Mesenchymal stem cell (in vitro differentiated cells and primary cell): ENCODE measurements around the gene PAPPA2.

Source experiments
- DNase-seq: peaks from one replicate; pipeline ENCODE4 v3.0.0-alpha.2; 2013
- H2AFZ ChIP-seq: one replicate; pipeline ENCODE4 v1.6.1; 2013; ENCODE audit warnings: low read depth, mild to moderate bottlenecking, control low read depth, inconsistent platforms, low read length, moderate library complexity
- H2AK5ac ChIP-seq: 2 replicates; pipeline ENCODE4 v1.6.1; 2013; ENCODE audit warnings: low read length, moderate library complexity, mild to moderate bottlenecking, inconsistent platforms; ENCODE audit not compliant: severe bottlenecking
- H2BK120ac ChIP-seq: one replicate; pipeline ENCODE4 v1.6.1; 2013; ENCODE audit warnings: low read depth, mild to moderate bottlenecking, inconsistent platforms, low read length, moderate library complexity
- H2BK12ac ChIP-seq, 2 experiments: one replicate each; pipeline ENCODE4 v1.6.1; 2013; ENCODE audit warnings: inconsistent platforms in 2 of 2, low read length in 2 of 2, mild to moderate bottlenecking in 2 of 2, moderate library complexity in 2 of 2, control low read depth in 1 of 2
- H2BK15ac ChIP-seq: one replicate; pipeline ENCODE4 v1.6.1; 2013; ENCODE audit warnings: mild to moderate bottlenecking, low read depth, inconsistent platforms; ENCODE audit not compliant: poor library complexity, severe bottlenecking
- H2BK5ac ChIP-seq: 2 replicates; pipeline ENCODE4 v1.6.1; 2013; ENCODE audit warnings: low read depth, mild to moderate bottlenecking, low read length, control low read depth, inconsistent platforms; ENCODE audit not compliant: poor library complexity, severe bottlenecking
- H3K14ac ChIP-seq, 2 experiments: one replicate each; pipeline ENCODE4 v1.6.1; 2013; ENCODE audit warnings: inconsistent platforms in 2 of 2, low read length in 2 of 2, control low read depth in 1 of 2, mild to moderate bottlenecking in 1 of 2, moderate library complexity in 1 of 2
- H3K18ac ChIP-seq, 2 experiments: one replicate each; pipeline ENCODE4 v1.6.1; 2013; ENCODE audit warnings: inconsistent platforms in 2 of 2, low read length in 2 of 2, control low read depth in 1 of 2, low read depth in 1 of 2, mild to moderate bottlenecking in 1 of 2
- H3K23ac ChIP-seq, 2 experiments: one replicate each; pipeline ENCODE4 v1.6.1; 2013; ENCODE audit warnings: inconsistent platforms in 2 of 2, low read length in 2 of 2, mild to moderate bottlenecking in 2 of 2, moderate library complexity in 2 of 2, control low read depth in 1 of 2
- H3K27ac ChIP-seq: 2 replicates; pipeline ENCODE4 v1.5.1; 2013; ENCODE audit warnings: mild to moderate bottlenecking, moderate library complexity, low read length, control low read depth, inconsistent platforms; ENCODE audit not compliant: poor library complexity, severe bottlenecking
- H3K27me3 ChIP-seq, 2 experiments: 2 replicates each; pipeline versions ENCODE4 v1.6.1 to v1.7.0; 2013; ENCODE audit warnings: low read length in 2 of 2, mild to moderate bottlenecking in 2 of 2, moderate library complexity in 2 of 2, control low read depth in 1 of 2, inconsistent platforms in 1 of 2; ENCODE audit not compliant: control insufficient read depth in 1 of 2, insufficient read depth in 1 of 2
- H3K36me3 ChIP-seq, 2 experiments: 2 replicates each; pipeline versions ENCODE4 v1.6.1 to v1.7.0; 2013; ENCODE audit warnings: low read length in 2 of 2, control low read depth in 1 of 2, inconsistent platforms in 1 of 2, low read depth in 1 of 2, mild to moderate bottlenecking in 1 of 2; ENCODE audit not compliant: insufficient read depth in 2 of 2, control insufficient read depth in 1 of 2
- H3K4ac ChIP-seq, 2 experiments: one replicate each; pipeline ENCODE4 v1.6.1; 2013; ENCODE audit warnings: inconsistent platforms in 2 of 2, low read length in 2 of 2, mild to moderate bottlenecking in 2 of 2, moderate library complexity in 2 of 2, control low read depth in 1 of 2, low read depth in 1 of 2
- H3K4me1 ChIP-seq: 2 replicates; pipeline ENCODE4 v1.6.1; 2013; ENCODE audit warnings: low read depth, low read length, control low read depth; ENCODE audit not compliant: control insufficient read depth, insufficient read depth
- H3K4me2 ChIP-seq: 2 replicates; pipeline ENCODE4 v1.6.1; 2013; ENCODE audit warnings: low read length, mild to moderate bottlenecking, inconsistent platforms; ENCODE audit not compliant: poor library complexity, severe bottlenecking
- H3K4me3 ChIP-seq, 2 experiments: 2 replicates each; pipeline versions ENCODE4 v1.5.1 to v1.7.0; 2013; ENCODE audit warnings: low read length in 2 of 2, mild to moderate bottlenecking in 2 of 2, control low read depth in 1 of 2, low read depth in 1 of 2; ENCODE audit not compliant: insufficient read depth in 1 of 2
- H3K79me1 ChIP-seq: replicated peaks from 2 replicates; pipeline ENCODE4 v1.6.1; 2013; ENCODE audit warnings: mild to moderate bottlenecking, control low read depth, low read length, inconsistent platforms; ENCODE audit not compliant: poor library complexity, severe bottlenecking
- H3K9ac ChIP-seq: 2 replicates; pipeline ENCODE4 v1.7.0; 2013; ENCODE audit warnings: mild to moderate bottlenecking, low read length, moderate library complexity
- H3K9me3 ChIP-seq: 2 replicates; pipeline ENCODE4 v1.7.0; 2013; ENCODE audit warnings: mild to moderate bottlenecking, low read length; ENCODE audit not compliant: control insufficient read depth
- H4K8ac ChIP-seq: one replicate; pipeline ENCODE4 v1.6.1; 2013; ENCODE audit warnings: inconsistent platforms, mild to moderate bottlenecking, low read length, moderate library complexity
- H4K91ac ChIP-seq: one replicate; pipeline ENCODE4 v1.6.1; 2013; ENCODE audit warnings: mild to moderate bottlenecking, low read length, inconsistent platforms
- WGBS: methylation state at CpG from one replicate; pipeline ENCODE4 v1.1.7; 2013; ENCODE audit warnings: mixed read lengths; 5-methylcytosine and 5-hydroxymethylcytosine counted together

PAPPA2 gene

GRCh38 chr1:176656257-176656995 lies 193.5 kb downstream of the PAPPA2 start:
- Histone ChIP-seq H2AK5ac (no peak overlapping the region), H3K79me1 (no peaks in the 10 kb centered on the region), H2BK12ac (no peak overlapping the region), H4K91ac (no peak overlapping the region), H4K8ac (no peak overlapping the region), H2BK120ac (no peak overlapping the region), H3K4me1 (no peaks in the 10 kb centered on the region), H3K14ac (no peak overlapping the region), H3K27me3 (no peaks in the 10 kb centered on the region), H3K4ac (no peak overlapping the region), H3K4me3 (peak overlapping the region in 1 of 2 experiments; percentile 2), H3K27ac (no peak overlapping the region), H3K9me3 (peaks cover 18% of the 10 kb centered on the region), H3K4me2 (no peak overlapping the region), H3K36me3 (no peaks in the 10 kb centered on the region), H2BK5ac (no peak overlapping the region), H3K23ac (no peak overlapping the region), H3K9ac (peak overlapping the region; percentile 88), H2AFZ (no peak overlapping the region), H2BK15ac (no peak overlapping the region), H3K18ac (peak overlapping the region in 1 of 2 experiments; percentile 66)
- 37% methylated on average over 2 of the region's 3 CpGs for WGBS
- peak; percentile 71 for DNase-seq

GRCh38 chr1:176669782-176670181 lies 206.8 kb downstream of the PAPPA2 start:
- no peak overlapping the region for H2BK15ac ChIP-seq
- H3K23ac ChIP-seq: no peak overlapping the region
- H3K79me1 ChIP-seq: no peaks in the 10 kb centered on the region
- no peak overlapping the region for H3K18ac ChIP-seq
- no peak for DNase-seq
- H3K27ac ChIP-seq: no peak overlapping the region
- no peak overlapping the region for H4K8ac ChIP-seq
- H3K14ac ChIP-seq: no peak overlapping the region
- H2AFZ ChIP-seq: no peak overlapping the region
- no peak overlapping the region for H2BK5ac ChIP-seq
- WGBS: 74% methylated on average over 2 of the region's 2 CpGs
- no peak overlapping the region for H3K4me3 ChIP-seq
- no peak overlapping the region for H2BK120ac ChIP-seq
- no peak overlapping the region for H2BK12ac ChIP-seq
- H3K9ac ChIP-seq: no peak overlapping the region
- no peaks in the 10 kb centered on the region for H3K4me1 ChIP-seq
- H3K36me3 ChIP-seq: no peaks in the 10 kb centered on the region
- no peak overlapping the region for H3K4me2 ChIP-seq
- H3K9me3 ChIP-seq: no peaks in the 10 kb centered on the region
- H3K27me3 ChIP-seq: no peaks in the 10 kb centered on the region
- H3K4ac ChIP-seq: no peak overlapping the region
- no peak overlapping the region for H4K91ac ChIP-seq
- H2AK5ac ChIP-seq: no peak overlapping the region

GRCh38 chr1:176670853-176671252 lies 207.9 kb downstream of the PAPPA2 start:
- no peaks in the 10 kb centered on the region for H3K4me1 ChIP-seq
- no peak overlapping the region for H3K14ac ChIP-seq
- no peaks in the 10 kb centered on the region for H3K27me3 ChIP-seq
- no peak overlapping the region for H2AK5ac ChIP-seq
- H2BK15ac ChIP-seq: no peak overlapping the region
- no peak overlapping the region for H3K23ac ChIP-seq
- H3K4me2 ChIP-seq: no peak overlapping the region
- DNase-seq: no peak
- H2BK120ac ChIP-seq: no peak overlapping the region
- no peak overlapping the region for H3K4me3 ChIP-seq
- H2BK12ac ChIP-seq: no peak overlapping the region
- H3K9ac ChIP-seq: no peak overlapping the region
- H4K8ac ChIP-seq: no peak overlapping the region
- no peak overlapping the region for H2AFZ ChIP-seq
- no peaks in the 10 kb centered on the region for H3K36me3 ChIP-seq
- WGBS: 68% methylated on average over 3 of the region's 3 CpGs
- no peaks in the 10 kb centered on the region for H3K79me1 ChIP-seq
- no peak overlapping the region for H4K91ac ChIP-seq
- no peak overlapping the region for H2BK5ac ChIP-seq
- H3K27ac ChIP-seq: no peak overlapping the region
- H3K9me3 ChIP-seq: no peaks in the 10 kb centered on the region
- no peak overlapping the region for H3K18ac ChIP-seq
- H3K4ac ChIP-seq: no peak overlapping the region

- H3K79me1 ChIP-seq: no peaks in the 10 kb centered on the region
- no peaks in the 10 kb centered on the region for H3K27me3 ChIP-seq
- H3K23ac ChIP-seq: no peak overlapping the region
- no peak overlapping the region for H2AFZ ChIP-seq
- H3K36me3 ChIP-seq: no peaks in the 10 kb centered on the region
- H3K4me2 ChIP-seq: no peak overlapping the region
- no peak overlapping the region for H3K27ac ChIP-seq
- no peak overlapping the region for H3K4me3 ChIP-seq
- H3K18ac ChIP-seq: no peak overlapping the region
- H3K9ac ChIP-seq: no peak overlapping the region
- H2BK120ac ChIP-seq: no peak overlapping the region
- no peak overlapping the region for H2BK5ac ChIP-seq
- no peak overlapping the region for H3K14ac ChIP-seq
- H3K4me1 ChIP-seq: no peaks in the 10 kb centered on the region
- DNase-seq: no peak
- WGBS: no CpG with 5 or more reads among the region's 3 CpGs
- H2BK15ac ChIP-seq: no peak overlapping the region
- no peak overlapping the region for H4K91ac ChIP-seq
- no peak overlapping the region for H4K8ac ChIP-seq
- no peaks in the 10 kb centered on the region for H3K9me3 ChIP-seq
- no peak overlapping the region for H2BK12ac ChIP-seq
- no peak overlapping the region for H2AK5ac ChIP-seq
- no peak overlapping the region for H3K4ac ChIP-seq
Measured at GRCh38 chr1:176682830-176683535, 220.0 kb downstream of the PAPPA2 start.
